Stimulated activated CD4-positive, alpha-beta T cell treated with anti-CD3 and anti-CD28 coated beads, Interleukin-4, amount 100 ng/mL, for 24 hours (primary cell): ENCODE results near the gene IFNB1.

Experiments
- DNase-seq: peaks from one replicate; pipeline ENCODE4 v3.0.0-alpha.2; 2020

Gene IFNB1

GRCh38 chr9:21060919-21061561, 16.7 kb downstream of the IFNB1 start:
- DNase-seq: no peak

GRCh38 chr9:21056931-21057330, 20.8 kb downstream of the IFNB1 start:
- DNase-seq: no peak

- DNase-seq: no peak
Measured at GRCh38 chr9:21053851-21054250, 23.9 kb downstream of the IFNB1 start.

- DNase-seq: no peak
Measured at GRCh38 chr9:21047281-21047691, 30.5 kb downstream of the IFNB1 start.

GRCh38 chr9:21043841-21044240, 33.9 kb downstream of the IFNB1 start:
- no peak for DNase-seq

GRCh38 chr9:21042466-21042865, 35.3 kb downstream of the IFNB1 start:
- no peak for DNase-seq

GRCh38 chr9:21039302-21039701, 38.4 kb downstream of the IFNB1 start:
- DNase-seq: no peak

GRCh38 chr9:21037278-21037677, 40.5 kb downstream of the IFNB1 start:
- no peak for DNase-seq

GRCh38 chr9:21031808-21032183, 45.9 kb downstream of the IFNB1 start:
- no peak for DNase-seq

GRCh38 chr9:21031091-21031807, 46.5 kb downstream of the IFNB1 start, which contains the start of gene HACD4:
Gene HACD4 (minus strand): TSS chr9:21031640. CDS start chr9:21031590, 50 bp downstream.
- peak; percentile 58 for DNase-seq

GRCh38 chr9:21030389-21031035, 47.2 kb downstream of the IFNB1 start:
- DNase-seq: peak; percentile 31

GRCh38 chr9:21029661-21030060, 48.1 kb downstream of the IFNB1 start:
- no peak for DNase-seq

- peak; percentile 15 for DNase-seq
Measured at GRCh38 chr9:21028466-21028865, 49.3 kb downstream of the IFNB1 start.

- DNase-seq: no peak
Measured at GRCh38 chr9:21027295-21027694, 50.4 kb downstream of the IFNB1 start.
